Neutrophil (primary cell): Measurements from ENCODE around the gene JUND.

Experiments used
- H3K27ac ChIP-seq: fragments of 200-600 bp; sonication (generic); 2 replicates; pipeline ENCODE4 v1.5.1; 2016; ENCODE audit warnings: mild to moderate bottlenecking, moderate library complexity
- H3K27me3 ChIP-seq: fragments of 200-600 bp; sonication (generic); 2 replicates; pipeline ENCODE4 v1.6.0; 2016; ENCODE audit warnings: mild to moderate bottlenecking
- H3K36me3 ChIP-seq: fragments of 200-600 bp; sonication (generic); 2 replicates; pipeline ENCODE4 v1.5.1; 2017
- H3K4me1 ChIP-seq, 2 experiments: fragments of 200-600 bp in 1 of 2; sonication (generic) in 1 of 2; 1 replicate in 1 of 2; 2 replicates in 1 of 2; pipeline versions ENCODE4 v1.5.1 to v1.6.1; 2013 to 2016; ENCODE audit warnings: low read depth in 1 of 2, low read length in 1 of 2, mild to moderate bottlenecking in 1 of 2, moderate library complexity in 1 of 2; ENCODE audit not compliant: control insufficient read depth in 1 of 2, insufficient read depth in 1 of 2
- H3K4me3 ChIP-seq, 2 experiments: fragments of 200-600 bp in 1 of 2; sonication (generic) in 1 of 2; 1 replicate in 1 of 2; 2 replicates in 1 of 2; pipeline ENCODE4 v1.5.1; 2013 to 2016; ENCODE audit warnings: low read depth in 1 of 2, low read length in 1 of 2, mild to moderate bottlenecking in 1 of 2, moderate library complexity in 1 of 2
- H3K9me3 ChIP-seq: fragments of 200-600 bp; sonication (generic); 2 replicates; pipeline ENCODE4 v1.5.1; 2016
- CTCF ChIP-seq: fragments of 200-600 bp; sonication (generic); IDR thresholded peaks from 2 replicates; pipeline ENCODE4 v1.5.1; 2016; ENCODE audit warnings: antibody characterized with exemption

The JUND gene

GRCh38 chr19:18265582-18265981 lies 15.8 kb downstream of the JUND start:
- H3K9me3 ChIP-seq, result no peaks in the 10 kb centered on the region
- no peak overlapping the region for H3K4me3 ChIP-seq
- no peak for TF ChIP-seq CTCF
- no peaks in the 10 kb centered on the region for H3K4me1 ChIP-seq
- no peaks in the 10 kb centered on the region for H3K27me3 ChIP-seq
- H3K27ac ChIP-seq, result no peak overlapping the region
- H3K36me3 ChIP-seq, result peaks cover 4% of the 10 kb centered on the region

- no peak for TF ChIP-seq CTCF
- Histone ChIP-seq H3K9me3 (no peaks in the 10 kb centered on the region), H3K27me3 (no peaks in the 10 kb centered on the region), H3K36me3 (peaks cover 4% of the 10 kb centered on the region), H3K27ac (no peak overlapping the region), H3K4me1 (no peaks in the 10 kb centered on the region), H3K4me3 (no peak overlapping the region)
Observed at GRCh38 chr19:18264971-18265540, 16.4 kb downstream of the JUND start.

GRCh38 chr19:18264137-18264854 lies 17.1 kb downstream of the JUND start:
- H3K4me3 ChIP-seq, result no peak overlapping the region
- H3K9me3 ChIP-seq, result no peaks in the 10 kb centered on the region
- no peaks in the 10 kb centered on the region for H3K27me3 ChIP-seq
- no peak for TF ChIP-seq CTCF
- no peak overlapping the region for H3K27ac ChIP-seq
- H3K4me1 ChIP-seq, result no peaks in the 10 kb centered on the region
- H3K36me3 ChIP-seq, result peaks cover 4% of the 10 kb centered on the region

- Histone ChIP-seq H3K36me3 (peaks cover 4% of the 10 kb centered on the region), H3K9me3 (no peaks in the 10 kb centered on the region), H3K4me1 (no peaks in the 10 kb centered on the region), H3K4me3 (no peak overlapping the region), H3K27ac (no peak overlapping the region), H3K27me3 (no peaks in the 10 kb centered on the region)
- no peak for TF ChIP-seq CTCF
Observed at GRCh38 chr19:18263324-18264136, 17.9 kb downstream of the JUND start.

- peaks cover 4% of the 10 kb centered on the region for H3K36me3 ChIP-seq
- H3K27ac ChIP-seq, result no peak overlapping the region
- H3K9me3 ChIP-seq, result no peaks in the 10 kb centered on the region
- H3K4me3 ChIP-seq, result no peak overlapping the region
- no peaks in the 10 kb centered on the region for H3K4me1 ChIP-seq
- TF ChIP-seq CTCF, result no peak
- H3K27me3 ChIP-seq, result no peaks in the 10 kb centered on the region
Observed at GRCh38 chr19:18262917-18263316, 18.5 kb downstream of the JUND start.
